ENCODE results near the gene TEX52.

DNA sequence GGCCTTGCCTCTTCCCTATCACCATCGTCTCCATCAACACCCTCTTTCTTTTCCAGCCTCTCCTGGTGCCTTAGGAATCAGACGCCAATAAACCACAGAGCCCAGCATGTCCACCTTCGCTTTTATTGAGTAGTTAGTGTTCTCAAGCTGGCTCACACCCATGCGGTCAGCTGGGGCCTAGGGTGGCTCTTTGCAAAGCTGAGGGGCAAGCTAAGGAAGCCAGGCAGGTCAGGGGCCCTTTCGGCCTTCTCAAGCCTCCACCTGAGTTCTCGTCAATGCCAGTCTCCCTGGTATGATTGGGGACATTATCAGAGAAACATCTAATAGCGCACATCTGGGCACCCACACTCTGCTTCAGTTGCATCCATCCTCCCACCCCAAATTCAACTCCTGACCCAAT lies 737 bp upstream of the TEX52 start:
- no peak for TF ChIP-seq POLR2A (IDR thresholded peaks at IDR 0.05)
- TF ChIP-seq, protein P1, sequence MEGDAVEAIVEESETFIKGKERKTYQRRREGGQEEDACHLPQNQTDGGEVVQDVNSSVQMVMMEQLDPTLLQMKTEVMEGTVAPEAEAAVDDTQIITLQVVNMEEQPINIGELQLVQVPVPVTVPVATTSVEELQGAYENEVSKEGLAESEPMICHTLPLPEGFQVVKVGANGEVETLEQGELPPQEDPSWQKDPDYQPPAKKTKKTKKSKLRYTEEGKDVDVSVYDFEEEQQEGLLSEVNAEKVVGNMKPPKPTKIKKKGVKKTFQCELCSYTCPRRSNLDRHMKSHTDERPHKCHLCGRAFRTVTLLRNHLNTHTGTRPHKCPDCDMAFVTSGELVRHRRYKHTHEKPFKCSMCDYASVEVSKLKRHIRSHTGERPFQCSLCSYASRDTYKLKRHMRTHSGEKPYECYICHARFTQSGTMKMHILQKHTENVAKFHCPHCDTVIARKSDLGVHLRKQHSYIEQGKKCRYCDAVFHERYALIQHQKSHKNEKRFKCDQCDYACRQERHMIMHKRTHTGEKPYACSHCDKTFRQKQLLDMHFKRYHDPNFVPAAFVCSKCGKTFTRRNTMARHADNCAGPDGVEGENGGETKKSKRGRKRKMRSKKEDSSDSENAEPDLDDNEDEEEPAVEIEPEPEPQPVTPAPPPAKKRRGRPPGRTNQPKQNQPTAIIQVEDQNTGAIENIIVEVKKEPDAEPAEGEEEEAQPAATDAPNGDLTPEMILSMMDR (IDR thresholded peaks at IDR 0.05) = no peak

All from thyroid gland (tissue), 4 donors.